Heart left ventricle (tissue), 13 donors: ENCODE results near the gene CTNND2.

Experiments
- POLR2A ChIP-seq, 2 donors: fragments of 450-650 bp; IDR thresholded peaks; one replicate each; pipeline ENCODE4 v1.6.1; 2017; ENCODE audit warnings: antibody characterized with exemption in 2 of 2, mild to moderate bottlenecking in 2 of 2, moderate library complexity in 2 of 2
- TF ChIP-seq, protein P1 (sequence below), 12 donors: fragments of 200-600 bp; sonication (generic) in 4 of 12; IDR thresholded peaks; one replicate each; pipeline versions ENCODE4 v1.5.0 to v1.8.0; 2018 to 2022; ENCODE audit warnings: antibody characterized with exemption in 12 of 12, mild to moderate bottlenecking in 5 of 12
- donor health status: ischemic (EF 13 %, LVEDD 7.1; RV severe dilation, severe dysfunction).
- donor health status: DM: no; HTN: yes; CAD: no.
- donor health status: DM: no; HTN: no; CAD: no.
- donor health status: ischemic (EF 25% LVEDD 6.9; RV normal size, moderate dysfunction).
- donor health status: ischemic (EF 25% LVEDD 5.7; RV mildly dilated, moderate dysfunction).
- donor health status: ischemic (EF 35%, LVEDD 5.7; RV mildly dilated, moderate dysfunction).
- donor health status: nonischemic (EF 11% LVEDD 7.7; RV severe dilation, severe dysfunction).
- donor health status: DM: yes; HTN: yes; CAD: no.
- donor health status: PGD.
- donor health status: ischemic (EF 29% LVEDD 5.4; RV normal size, mild dysfunction).
- donor health status: nonischemic (EF 23%, LVEDD 6.1; RV moderate dilation, normal function).

DNA sequence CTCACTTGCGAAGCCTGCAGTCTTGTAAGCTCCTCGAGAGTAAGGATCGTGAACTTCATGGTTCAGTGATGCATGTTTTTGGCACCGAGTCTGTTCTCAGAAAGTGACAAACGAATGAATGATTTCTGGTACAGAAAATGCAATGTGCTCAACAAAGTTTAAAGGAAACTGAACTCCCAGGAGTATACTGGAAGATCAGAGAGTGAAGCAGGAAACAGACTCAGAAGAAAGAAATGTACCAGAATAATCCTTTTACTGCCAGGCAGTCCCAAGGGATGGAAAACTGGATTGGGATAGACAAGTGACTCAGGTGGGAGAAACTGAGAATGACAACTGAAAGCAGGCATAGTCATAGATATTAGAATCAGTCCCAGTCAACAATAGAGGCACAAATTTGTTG lies 420.6 kb downstream of the CTNND2 start:
- TF ChIP-seq, protein P1, sequence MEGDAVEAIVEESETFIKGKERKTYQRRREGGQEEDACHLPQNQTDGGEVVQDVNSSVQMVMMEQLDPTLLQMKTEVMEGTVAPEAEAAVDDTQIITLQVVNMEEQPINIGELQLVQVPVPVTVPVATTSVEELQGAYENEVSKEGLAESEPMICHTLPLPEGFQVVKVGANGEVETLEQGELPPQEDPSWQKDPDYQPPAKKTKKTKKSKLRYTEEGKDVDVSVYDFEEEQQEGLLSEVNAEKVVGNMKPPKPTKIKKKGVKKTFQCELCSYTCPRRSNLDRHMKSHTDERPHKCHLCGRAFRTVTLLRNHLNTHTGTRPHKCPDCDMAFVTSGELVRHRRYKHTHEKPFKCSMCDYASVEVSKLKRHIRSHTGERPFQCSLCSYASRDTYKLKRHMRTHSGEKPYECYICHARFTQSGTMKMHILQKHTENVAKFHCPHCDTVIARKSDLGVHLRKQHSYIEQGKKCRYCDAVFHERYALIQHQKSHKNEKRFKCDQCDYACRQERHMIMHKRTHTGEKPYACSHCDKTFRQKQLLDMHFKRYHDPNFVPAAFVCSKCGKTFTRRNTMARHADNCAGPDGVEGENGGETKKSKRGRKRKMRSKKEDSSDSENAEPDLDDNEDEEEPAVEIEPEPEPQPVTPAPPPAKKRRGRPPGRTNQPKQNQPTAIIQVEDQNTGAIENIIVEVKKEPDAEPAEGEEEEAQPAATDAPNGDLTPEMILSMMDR (IDR thresholded peaks at IDR 0.05): no peak
- no peak for TF ChIP-seq POLR2A (IDR thresholded peaks at IDR 0.05)
